GM18511 (cell line): Measurements from ENCODE around the gene EPHA1.
A peak's percentile ranks its signal among the peaks of the same experiment; 100 is the strongest.

ENCODE experiments used
- ATAC-seq: cut with Tn5 transposase; IDR thresholded peaks from one replicate; pipeline ENCODE4 v1.9.1; 2021; ENCODE audit warnings: mild to moderate bottlenecking, moderate library complexity; ENCODE audit not compliant: unreplicated experiment

Gene EPHA1

DNA sequence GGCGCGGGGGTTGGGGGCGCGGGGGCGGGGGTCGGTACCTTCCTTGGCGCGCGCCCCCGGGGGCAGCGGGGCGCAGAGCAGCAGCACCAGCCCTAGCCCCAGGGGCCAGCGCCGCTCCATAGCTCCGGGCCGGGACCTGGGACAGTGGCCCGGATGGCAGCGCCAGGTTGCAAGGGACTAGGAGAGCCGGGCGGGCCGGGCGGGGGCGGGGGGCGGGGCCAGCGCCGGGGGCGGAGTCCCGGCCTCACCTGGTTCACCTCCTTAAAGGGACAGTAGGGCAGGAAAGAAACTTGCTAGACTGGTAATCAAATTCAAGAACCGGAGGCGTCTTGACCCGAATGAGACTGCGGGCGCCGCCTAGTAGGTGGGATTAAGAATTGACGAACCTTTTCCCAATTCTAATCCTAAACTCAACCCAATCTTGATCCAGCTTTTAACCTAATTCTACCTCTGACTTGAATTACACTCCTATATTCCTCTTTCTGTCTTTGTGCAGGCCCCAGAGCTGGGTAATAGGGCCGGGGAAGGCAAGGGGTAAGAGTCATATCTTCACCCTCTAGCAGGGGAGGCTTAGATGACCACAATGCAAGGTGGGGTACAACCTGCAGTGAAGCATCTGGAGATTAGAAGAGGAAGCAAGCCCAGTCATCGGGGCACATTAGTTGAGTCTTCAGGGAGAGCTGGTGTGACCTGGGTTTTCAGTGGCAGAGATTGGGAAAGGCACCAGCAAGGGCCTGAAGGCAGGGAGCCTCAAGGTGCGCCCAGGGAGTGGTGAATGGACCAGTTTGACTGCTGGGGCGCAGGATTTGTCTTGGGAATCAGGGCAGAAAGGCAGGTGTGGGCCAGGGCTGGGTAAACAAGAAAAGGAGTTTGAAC, at the start of gene EPHA1:
TSS of gene EPHA1 (minus strand) at position 171 of the 876 bp plus-strand sequence. CDS start at position 120, 51 bp downstream.
- ATAC-seq = no peak

DNA sequence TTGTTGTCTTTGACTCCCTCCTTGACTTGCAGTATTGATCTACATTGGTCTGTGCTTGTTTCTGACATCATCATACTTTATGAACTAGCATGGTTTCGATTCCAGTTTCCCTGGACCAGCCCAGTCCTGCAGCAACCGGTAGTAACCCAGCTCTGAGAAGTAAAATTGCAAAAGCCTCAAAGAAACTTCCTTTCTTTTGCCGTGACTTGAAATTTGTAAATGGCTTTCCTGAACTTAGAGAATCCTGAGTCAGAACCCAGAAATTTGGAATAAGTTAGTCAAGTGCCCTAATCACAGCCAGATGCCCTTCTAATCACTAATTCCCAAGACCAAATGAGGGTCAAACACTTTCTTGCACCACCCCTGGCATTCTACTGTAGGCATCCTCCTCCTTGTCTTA, 49.6 kb upstream of the EPHA1 start:
- no peak for ATAC-seq

DNA sequence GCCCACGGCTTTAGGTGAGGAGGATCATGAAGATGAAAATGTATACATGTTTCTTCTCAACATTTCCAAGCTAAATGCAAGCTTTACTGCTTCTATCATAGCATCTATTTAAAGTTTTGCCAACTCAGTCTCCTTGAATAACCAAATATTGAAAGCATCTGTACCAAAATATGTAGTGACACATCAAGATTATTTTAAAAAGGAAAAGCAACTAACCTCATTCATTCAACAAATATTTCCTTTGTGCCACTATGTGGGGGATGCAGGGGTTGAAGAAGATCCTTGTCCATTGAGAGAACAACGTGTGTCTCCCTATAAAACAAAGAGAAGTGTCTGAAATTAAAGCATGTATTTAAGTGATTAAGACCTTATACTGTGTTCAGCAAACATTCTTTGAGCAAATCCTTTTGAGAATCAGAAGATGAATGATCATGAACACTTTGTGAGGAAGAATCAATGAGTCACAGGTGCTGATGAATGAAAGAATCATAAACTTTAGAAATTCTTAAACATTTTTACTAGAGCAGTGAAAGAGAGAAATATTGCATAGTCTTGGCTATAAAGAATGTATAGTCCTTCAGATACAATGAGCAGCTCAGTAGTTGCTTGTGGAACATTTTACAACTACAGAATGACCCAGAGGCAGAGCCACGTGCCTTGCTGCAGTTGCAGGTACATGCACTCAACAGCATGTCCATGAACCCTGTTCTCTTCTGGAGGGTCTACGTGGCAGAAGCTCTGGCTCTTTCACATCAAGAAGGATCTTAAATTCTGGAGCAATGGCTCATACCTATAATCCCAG, 48.5 kb upstream of the EPHA1 start:
- no peak for ATAC-seq

DNA sequence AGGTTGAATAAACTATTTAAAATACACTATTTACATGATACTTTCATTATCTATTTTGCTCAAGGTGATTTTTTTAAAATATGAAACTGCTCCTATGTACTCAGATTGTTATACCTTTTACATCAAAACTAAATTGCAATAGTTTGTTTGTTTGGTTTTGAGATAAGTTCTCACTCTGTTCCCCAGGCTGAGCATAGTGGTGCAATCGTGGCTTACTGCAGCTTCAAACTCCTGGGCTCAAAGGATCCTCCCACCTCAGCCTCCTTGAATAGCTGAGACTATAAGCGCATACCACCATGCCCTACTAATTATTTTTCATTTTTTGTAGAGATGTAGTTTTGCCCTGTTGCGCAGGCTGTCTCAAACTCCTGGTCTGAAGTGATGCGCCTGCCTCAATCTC, 47.3 kb upstream of the EPHA1 start:
- ATAC-seq = no peak

DNA sequence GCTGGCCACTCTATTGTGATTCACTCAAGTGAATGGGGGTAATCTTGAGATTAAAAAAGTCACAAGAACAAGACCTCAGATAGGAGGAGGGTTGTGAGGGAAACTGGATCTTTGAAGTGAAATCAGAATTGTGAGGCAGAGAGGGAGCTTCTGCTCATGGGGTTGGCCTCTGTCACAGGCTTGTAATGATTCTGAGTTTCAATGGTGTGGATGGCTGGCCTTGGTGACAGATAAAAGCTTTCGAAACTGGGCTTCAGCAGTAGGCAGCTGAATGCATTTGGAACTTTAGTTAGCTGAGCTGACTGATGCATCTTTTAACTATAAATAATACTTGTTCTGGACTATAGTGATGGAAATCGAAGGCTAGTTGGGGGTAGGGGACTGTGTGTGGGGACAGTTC, 46.8 kb upstream of the EPHA1 start:
- no peak for ATAC-seq

DNA sequence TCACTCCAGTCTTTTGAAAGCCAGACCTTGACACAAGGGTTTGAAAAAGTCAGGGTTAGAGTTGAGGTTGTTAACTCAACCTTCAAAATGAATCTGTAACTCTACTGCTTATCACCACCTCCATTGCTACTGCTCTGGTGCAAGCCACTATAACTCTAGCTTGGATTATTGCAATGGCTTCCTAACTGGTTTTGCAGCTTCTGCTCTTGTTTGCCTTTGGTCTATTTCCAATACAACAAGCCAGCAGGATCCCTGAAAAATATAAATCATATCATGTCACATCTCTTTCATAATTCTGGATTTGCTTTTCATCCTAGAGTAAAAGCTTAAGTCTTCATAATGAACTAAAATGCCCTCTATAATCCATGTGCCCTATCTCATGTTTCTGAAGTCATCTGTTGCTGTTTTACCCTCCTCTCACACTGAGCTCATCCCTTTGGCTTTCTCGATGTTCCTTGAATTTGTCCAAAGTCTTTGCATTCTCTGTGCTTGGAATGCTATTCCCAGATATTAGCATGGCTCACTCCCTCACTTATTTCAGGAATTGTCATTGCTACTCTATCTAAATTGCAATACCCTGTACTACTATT, 45.5 kb upstream of the EPHA1 start:
- no peak for ATAC-seq

DNA sequence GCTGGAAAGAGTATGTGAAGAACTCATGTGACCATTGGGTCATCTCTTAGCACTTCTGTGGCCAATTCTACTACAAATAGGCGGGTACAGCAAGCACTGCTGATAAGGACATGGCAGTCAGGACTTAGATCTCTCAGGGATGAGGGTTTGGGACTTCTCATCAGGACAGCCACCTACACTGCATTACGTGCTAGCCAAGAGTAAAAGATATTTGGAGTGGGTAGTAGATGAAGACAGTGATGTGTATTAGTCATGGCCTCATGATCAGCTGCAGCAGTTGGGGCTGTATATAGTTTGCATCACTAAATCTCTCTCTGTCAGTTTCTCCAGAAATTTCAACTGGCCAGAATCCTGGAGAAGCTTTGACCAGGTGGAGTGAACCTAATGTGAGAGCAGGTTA, 43.8 kb upstream of the EPHA1 start:
- no peak for ATAC-seq

DNA sequence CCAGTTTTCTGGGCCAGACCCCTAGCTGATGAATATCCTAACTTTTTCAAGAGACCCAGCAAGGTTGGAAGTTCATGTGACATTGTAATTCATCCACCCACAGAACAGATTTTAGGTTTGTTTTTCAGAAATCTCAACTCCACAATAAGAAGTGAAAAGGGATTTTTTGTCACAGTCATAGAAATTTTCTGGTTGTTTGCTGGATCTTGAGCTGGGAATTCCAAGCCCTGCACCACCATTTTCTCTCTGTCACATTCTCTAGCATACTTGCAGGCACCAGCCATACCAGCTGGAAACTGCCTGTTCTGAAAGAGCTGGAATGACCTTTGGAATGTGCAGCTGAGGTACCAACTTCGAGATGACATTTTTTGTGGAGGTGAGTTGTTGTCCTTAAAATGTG, 43.1 kb upstream of the EPHA1 start:
- no peak for ATAC-seq

DNA sequence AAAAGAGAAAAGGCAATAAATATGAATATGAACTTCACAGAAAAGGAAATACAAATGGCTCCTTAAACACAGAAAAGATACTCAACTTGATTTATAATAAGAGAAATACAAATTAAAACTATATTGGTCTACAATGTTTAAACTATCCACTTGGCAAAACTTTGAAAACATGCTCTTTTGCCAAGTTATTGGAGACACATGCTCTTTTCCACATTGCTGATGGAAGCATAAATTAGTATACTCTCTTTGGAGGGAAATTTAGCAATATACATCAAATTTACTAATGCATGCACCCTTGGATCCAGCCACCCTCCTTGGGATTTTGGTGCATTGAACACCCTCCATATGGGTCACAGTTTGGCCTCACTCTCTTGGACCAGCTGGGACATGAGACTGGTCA, 42.5 kb upstream of the EPHA1 start:
- no peak for ATAC-seq

DNA sequence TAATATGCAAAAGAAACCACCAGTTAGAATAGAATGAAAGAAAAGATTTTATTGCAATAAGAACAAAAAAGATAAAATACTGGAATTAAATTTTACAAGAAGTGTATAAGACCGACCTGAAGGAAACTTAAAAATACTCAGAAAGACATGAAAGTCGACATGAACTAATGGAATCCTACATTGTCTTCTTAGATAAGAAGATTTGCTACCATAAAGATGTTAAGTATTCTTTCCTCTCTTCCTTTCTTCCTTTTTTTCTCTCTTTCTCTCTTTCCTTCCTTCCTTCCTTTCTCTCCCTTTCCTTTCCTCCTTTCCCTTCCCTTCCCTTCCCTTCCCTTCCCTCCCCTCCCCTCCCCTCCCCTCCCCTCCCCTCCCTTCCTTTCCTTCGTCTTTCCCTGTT, 41.1 kb upstream of the EPHA1 start:
- no peak for ATAC-seq

DNA sequence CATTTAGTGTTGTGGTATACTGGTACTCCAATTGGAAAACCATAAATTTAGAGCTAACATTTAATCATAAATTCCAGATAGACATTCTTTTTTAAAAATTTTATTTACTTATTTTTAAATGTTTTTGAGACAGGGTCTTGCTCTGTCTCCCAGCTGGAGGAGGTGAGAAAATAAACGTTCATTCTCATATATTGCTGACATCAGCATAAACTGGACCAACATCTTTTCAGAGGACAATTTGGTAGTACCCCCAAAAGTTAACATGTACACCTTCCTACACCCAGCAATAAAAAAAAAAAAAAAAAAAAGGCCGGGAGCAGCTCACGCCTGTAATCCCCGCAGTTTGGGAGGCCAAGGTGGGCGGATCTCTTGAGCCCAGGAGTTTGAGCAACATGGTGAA, 39.8 kb upstream of the EPHA1 start:
- ATAC-seq = no peak

DNA sequence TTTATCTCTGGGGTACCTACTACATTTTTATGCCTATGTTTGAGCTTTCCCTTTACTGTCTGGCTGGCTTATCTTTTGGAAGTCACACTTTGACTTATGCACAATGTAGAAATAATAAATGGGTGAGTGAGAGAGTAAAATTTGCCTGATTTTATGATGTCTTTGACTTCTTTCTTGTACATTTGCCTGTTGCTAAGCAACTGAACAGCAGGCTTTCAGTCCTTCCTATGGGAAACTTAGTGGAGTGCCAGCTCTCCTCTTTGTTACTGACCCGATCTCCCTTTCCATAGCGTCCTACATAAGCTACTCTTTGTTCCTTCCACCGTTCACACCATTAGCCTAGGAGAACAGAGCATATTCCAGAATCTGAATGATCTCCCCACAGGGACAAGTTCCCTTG, 38.8 kb upstream of the EPHA1 start:
- ATAC-seq = no peak

DNA sequence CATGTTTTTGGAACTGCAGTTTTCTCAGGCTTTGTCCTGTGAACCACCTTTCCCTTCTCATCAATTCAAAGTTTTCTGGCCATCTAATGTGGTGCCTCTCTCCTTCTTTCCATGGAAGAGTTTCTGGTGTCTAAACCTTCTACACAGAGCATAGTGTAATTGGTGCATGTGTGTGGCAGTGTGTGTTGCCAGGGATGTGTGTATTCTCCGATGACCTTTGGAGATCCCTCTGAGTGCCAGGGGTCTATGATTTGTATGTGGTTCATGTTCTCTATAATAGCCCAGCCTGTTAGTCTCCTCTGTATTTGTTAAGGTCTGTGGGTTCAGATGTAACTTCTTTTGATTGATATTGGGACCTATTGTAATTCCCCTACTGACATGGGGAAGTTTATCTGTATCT, 36.1 kb upstream of the EPHA1 start:
- ATAC-seq = no peak

DNA sequence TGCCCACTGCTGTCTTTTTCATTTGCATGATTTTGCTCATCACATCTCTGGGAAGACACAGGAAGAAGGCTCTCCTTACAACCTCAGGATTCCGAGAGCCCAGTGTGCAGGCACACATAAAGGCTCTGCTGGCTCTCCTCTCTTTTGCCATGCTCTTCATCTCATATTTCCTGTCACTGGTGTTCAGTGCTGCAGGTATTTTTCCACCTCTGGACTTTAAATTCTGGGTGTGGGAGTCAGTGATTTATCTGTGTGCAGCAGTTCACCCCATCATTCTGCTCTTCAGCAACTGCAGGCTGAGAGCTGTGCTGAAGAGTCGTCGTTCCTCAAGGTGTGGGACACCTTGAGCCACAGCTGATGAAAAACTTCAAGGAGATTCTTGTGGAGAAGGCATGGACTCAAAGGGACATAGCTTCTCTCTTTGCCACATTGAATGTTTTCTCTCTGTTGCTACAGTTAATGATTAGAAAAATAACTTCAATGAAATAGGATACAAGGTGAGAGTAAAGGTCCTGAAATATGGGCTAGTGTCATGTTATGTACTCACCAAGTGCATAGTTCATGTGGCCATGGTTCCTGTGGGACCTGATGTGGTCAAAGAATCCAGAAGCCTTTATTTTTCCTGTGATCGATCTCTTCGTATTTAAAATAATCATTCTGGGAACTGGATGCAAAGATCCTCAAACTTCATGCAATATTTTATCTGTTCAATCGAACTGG, 35.6 kb upstream of the EPHA1 start:
- ATAC-seq = no peak

DNA sequence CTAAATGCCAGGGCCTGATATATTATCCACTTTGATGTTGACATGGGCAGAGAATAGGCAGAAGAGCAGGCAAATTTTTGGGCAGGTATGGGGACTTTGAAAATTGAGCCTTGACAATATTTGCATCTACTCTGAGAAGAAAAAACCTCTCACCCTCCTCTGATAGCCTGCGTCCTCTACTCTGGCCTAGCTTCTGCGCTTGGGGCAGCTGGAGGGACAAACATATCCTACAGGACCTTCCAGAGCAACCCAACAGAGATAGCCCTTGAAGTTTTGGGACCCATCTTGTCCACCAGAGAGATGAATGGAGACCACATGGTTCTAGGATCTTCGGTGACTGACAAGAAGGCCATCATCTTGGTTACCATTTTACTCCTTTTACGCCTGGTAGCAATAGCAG, 34.5 kb upstream of the EPHA1 start, which contains the start of gene TAS2R60:
TSS of gene TAS2R60 (plus strand) at position 301 of the 400 bp plus-strand sequence. CDS start at position 301, 0 bp downstream.
- no peak for ATAC-seq

DNA sequence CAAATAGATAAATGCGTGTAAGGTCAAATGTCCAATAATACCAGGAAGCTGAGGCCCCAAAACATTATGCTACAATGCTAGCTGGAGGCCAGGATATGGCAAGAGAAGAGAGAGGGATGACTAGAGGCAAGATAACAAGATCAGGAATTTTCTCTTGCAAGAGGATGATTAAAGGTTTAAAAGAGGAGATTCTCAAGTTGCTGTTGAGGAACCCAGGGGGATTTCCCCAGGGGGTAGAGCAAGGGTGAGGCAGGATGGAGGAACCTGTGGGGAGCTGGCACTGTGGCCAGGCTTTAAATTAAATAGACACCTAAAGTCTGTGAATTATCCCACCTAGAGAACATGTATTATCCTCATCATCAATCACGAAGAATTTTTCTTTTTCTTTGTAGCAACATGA, 31.2 kb upstream of the EPHA1 start:
- ATAC-seq = no peak

DNA sequence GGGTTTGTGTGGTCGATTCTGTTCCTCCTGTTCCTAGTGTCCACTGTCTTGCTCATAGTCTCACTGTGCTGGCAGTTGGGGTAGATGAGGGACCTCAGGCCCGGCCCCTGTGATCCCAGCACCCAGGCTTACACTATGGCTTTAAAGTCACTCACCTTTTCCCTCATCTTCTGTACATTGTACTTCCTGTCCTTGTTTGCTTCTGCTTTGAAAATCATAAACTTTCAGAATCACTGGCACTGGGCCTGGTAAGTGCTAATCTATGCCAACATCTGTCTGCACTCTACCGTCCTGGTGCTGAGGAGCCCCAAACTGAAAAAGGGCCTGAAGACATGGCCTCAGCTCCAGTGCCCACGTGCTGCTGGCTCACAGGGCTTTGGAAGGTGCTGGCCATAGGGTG, 28.9 kb upstream of the EPHA1 start:
- ATAC-seq = peak; percentile 67

DNA sequence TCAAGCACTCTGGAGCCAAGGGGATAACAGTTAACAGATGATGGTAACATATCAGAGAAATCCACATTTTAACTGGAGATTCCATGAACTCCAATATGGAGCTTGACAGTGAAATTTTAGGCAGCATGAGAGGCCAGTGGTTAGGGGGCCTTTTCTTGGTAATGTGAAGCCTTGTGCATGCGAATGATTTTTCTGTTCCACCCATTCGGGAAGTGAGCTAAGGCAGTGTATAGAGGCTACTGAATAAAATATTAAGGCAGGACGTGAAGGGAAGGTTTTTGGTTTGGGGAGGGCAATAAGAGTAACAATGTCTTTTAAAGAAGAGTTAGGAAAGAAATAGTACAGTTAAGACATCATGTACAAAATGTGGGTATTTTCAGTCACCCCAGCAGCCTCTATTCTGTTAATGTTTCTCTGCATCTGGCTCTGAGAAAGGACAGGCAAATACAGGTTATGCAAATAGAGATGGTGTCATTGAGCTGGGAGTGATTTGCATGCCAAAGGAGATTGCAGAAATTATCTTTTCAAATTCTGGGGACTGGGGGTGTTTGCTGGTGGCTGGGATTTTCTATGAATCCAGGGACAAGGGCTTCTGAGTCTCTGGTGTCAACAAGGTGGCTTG, 27.8 kb upstream of the EPHA1 start:
- ATAC-seq = peak; percentile 82

DNA sequence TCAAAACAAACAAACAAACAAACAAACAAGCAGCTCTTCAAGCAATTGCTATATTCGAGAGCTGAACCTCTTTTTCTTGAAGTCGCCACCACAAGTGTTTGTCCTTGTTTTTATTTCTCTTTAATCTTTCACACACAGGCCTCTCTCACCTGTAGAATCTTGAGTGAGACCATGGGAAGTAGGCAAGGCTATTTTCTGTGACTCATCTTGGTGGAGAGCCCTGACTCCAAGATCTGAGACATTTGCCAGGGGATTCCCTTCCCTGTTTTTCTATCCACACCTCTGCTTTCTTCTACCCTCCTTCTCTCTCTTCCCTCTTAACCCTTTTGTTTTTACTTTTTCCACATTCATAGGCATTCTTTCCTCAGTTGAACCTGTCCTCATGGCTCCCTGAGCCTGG, 26.6 kb upstream of the EPHA1 start:
- ATAC-seq = no peak

DNA sequence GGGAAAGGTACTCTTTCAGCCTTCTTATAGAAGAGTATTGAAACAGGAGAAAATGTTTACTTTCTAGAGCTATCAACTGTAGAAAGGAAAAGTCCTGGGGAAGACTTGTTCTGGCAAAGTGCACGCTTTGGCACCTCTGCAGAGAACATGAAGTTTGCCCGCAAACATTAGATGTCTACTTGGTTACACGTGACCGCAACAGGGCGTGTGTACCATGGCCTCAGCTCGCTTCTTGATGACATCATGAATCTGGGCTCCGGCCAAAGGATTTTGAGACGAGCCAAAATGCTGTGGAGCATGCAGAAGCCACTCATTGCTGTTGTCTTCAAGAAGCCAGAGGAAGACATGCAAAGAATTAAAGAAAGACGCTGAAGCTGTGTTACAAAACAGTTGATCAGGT, 26.0 kb upstream of the EPHA1 start:
- no peak for ATAC-seq

DNA sequence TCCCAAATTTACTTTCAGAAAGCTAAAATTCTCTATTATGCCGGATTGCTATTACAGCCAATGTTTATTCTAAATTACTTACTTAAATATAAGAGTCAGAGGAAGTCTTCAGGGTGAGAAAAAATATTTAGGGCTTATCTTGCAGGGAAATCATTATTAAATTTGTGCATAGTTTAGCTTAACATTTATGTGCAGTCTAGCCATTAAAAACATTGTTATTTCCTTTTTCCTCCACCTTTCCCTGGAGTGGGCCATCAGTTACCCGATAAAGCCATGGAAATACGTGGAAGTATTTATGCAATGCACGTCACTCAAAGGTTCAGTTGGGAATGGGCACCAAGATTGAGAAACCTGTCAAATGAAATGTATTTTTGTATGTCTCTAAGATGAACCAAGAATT, 25.1 kb upstream of the EPHA1 start:
- ATAC-seq = no peak
